ENCODE measurements around the gene ARHGAP33.

- no peak for TF ChIP-seq POLR2A (IDR thresholded peaks at IDR 0.05; ENCODE audit: low read length)
- TF ChIP-seq GATA1 (IDR thresholded peaks at IDR 0.05; ENCODE audit: low read depth, low read length), result no peak
These were observed 45.6 kb upstream of the ARHGAP33 start for GRCh38 chr19:35729763-35730162.
